ENCODE measurements around the gene DUSP10. TPM values are rescaled to one million over a fixed set of nuclear protein-coding genes. Genes with fewer than 3 reads are reported as not detected.

Gene DUSP10
- total RNA-seq, 1 experiment from 2014 or later, result 1.6 TPM

DNA sequence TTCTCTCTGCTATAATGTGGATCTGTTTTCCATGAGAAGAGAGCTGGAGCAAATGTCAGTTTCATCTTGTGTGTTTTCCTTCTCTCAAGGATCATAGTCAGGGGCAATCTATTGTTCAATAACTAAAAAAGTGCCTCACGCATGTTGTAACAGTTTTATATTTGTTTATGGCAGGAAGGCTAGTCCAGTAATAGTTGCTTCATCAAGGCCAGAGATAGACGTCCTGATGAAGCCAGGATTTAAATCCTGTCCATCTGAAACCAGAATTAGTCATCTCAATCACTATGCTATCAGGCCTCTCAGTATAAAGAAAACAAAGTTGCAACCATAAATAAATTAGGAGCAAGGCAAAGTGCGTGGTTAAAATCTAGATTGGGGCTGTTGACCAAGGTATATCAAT, 30.2 kb upstream of the DUSP10 start:
- Mint-ChIP-seq H3K36me3 (no peaks in the 10 kb centered on the region), H3K9me3 (no peaks in the 10 kb centered on the region), H3K4me3 (no peak overlapping the region), H3K27ac (no peak overlapping the region), H3K27me3 (ENCODE audit: low read depth) (no peaks in the 10 kb centered on the region), H3K4me1 (peaks cover 4% of the 10 kb centered on the region)
- POLR2A ChIA-PET, result no interaction called here
- no peak for ATAC-seq
- CTCF ChIA-PET, result no interaction called here
- no peak for DNase-seq (ENCODE audit: low spot score)
- TF ChIP-seq ZNF121 (CRISPR knock-in tag; IDR thresholded peaks at IDR 0.05), result no peak
- no peak for TF ChIP-seq ATF1 (CRISPR knock-in tag; IDR thresholded peaks at IDR 0.05)
- TF ChIP-seq USF1 (CRISPR knock-in tag; IDR thresholded peaks at IDR 0.05), result no peak
- TF ChIP-seq PRDM15 (CRISPR knock-in tag; IDR thresholded peaks at IDR 0.05), result no peak
- no peak for TF ChIP-seq NFATC4 (CRISPR knock-in tag; IDR thresholded peaks at IDR 0.05)
- no peak for TF ChIP-seq SMAD4 (CRISPR knock-in tag; IDR thresholded peaks at IDR 0.05)
- no peak for TF ChIP-seq CREB1 (CRISPR knock-in tag; IDR thresholded peaks at IDR 0.05)
- TF ChIP-seq, protein P1, sequence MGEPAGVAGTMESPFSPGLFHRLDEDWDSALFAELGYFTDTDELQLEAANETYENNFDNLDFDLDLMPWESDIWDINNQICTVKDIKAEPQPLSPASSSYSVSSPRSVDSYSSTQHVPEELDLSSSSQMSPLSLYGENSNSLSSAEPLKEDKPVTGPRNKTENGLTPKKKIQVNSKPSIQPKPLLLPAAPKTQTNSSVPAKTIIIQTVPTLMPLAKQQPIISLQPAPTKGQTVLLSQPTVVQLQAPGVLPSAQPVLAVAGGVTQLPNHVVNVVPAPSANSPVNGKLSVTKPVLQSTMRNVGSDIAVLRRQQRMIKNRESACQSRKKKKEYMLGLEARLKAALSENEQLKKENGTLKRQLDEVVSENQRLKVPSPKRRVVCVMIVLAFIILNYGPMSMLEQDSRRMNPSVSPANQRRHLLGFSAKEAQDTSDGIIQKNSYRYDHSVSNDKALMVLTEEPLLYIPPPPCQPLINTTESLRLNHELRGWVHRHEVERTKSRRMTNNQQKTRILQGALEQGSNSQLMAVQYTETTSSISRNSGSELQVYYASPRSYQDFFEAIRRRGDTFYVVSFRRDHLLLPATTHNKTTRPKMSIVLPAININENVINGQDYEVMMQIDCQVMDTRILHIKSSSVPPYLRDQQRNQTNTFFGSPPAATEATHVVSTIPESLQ (CRISPR knock-in tag; IDR thresholded peaks at IDR 0.05), result no peak
- TF ChIP-seq FOXK1 (CRISPR knock-in tag; IDR thresholded peaks at IDR 0.05), result no peak
- no peak for TF ChIP-seq NFE2L1 (CRISPR knock-in tag; IDR thresholded peaks at IDR 0.05)
- no peak for TF ChIP-seq ZNF671 (CRISPR knock-in tag; IDR thresholded peaks at IDR 0.05)
- no peak for TF ChIP-seq CTCF (IDR thresholded peaks at IDR 0.05)
- no peak for TF ChIP-seq RELA (CRISPR knock-in tag; IDR thresholded peaks at IDR 0.05; ENCODE audit: borderline replicate concordance)
- TF ChIP-seq, protein P2, sequence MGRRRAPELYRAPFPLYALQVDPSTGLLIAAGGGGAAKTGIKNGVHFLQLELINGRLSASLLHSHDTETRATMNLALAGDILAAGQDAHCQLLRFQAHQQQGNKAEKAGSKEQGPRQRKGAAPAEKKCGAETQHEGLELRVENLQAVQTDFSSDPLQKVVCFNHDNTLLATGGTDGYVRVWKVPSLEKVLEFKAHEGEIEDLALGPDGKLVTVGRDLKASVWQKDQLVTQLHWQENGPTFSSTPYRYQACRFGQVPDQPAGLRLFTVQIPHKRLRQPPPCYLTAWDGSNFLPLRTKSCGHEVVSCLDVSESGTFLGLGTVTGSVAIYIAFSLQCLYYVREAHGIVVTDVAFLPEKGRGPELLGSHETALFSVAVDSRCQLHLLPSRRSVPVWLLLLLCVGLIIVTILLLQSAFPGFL (CRISPR knock-in tag; IDR thresholded peaks at IDR 0.05; ENCODE audit: borderline replicate concordance), result no peak
- no peak for TF ChIP-seq TP53 (CRISPR knock-in tag; IDR thresholded peaks at IDR 0.05)
- TF ChIP-seq, protein P3, sequence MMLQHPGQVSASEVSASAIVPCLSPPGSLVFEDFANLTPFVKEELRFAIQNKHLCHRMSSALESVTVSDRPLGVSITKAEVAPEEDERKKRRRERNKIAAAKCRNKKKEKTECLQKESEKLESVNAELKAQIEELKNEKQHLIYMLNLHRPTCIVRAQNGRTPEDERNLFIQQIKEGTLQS (CRISPR knock-in tag; conservative IDR thresholded peaks at IDR 0.05), result no peak
- TF ChIP-seq E2F1 (CRISPR knock-in tag; IDR thresholded peaks at IDR 0.05), result no peak
- TF ChIP-seq, protein P4, sequence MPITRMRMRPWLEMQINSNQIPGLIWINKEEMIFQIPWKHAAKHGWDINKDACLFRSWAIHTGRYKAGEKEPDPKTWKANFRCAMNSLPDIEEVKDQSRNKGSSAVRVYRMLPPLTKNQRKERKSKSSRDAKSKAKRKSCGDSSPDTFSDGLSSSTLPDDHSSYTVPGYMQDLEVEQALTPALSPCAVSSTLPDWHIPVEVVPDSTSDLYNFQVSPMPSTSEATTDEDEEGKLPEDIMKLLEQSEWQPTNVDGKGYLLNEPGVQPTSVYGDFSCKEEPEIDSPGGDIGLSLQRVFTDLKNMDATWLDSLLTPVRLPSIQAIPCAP (CRISPR knock-in tag; IDR thresholded peaks at IDR 0.05), result no peak
